GM18526 (cell line): ENCODE results near the gene KLHDC8B.

ENCODE experiments used
- POLR2A ChIP-seq: IDR thresholded peaks from 3 replicates; pipeline ENCODE4 v1.6.1; 2011; ENCODE audit not compliant: insufficient read length; ENCODE audit errors: extremely low read depth

KLHDC8B gene

GRCh38 chr3:49172551-49173041 lies 1.2 kb downstream of the KLHDC8B start:
- no peak for TF ChIP-seq POLR2A

GRCh38 chr3:49173116-49173791 lies 1.9 kb downstream of the KLHDC8B start:
- no peak for TF ChIP-seq POLR2A

- no peak for TF ChIP-seq POLR2A
Observed at GRCh38 chr3:49173792-49174170, 2.4 kb downstream of the KLHDC8B start.

GRCh38 chr3:49174397-49174985 lies 3.1 kb downstream of the KLHDC8B start:
- no peak for TF ChIP-seq POLR2A

GRCh38 chr3:49175530-49175929 lies 4.1 kb downstream of the KLHDC8B start:
- TF ChIP-seq POLR2A: no peak

- no peak for TF ChIP-seq POLR2A
Observed at GRCh38 chr3:49177073-49177472, 5.7 kb downstream of the KLHDC8B start.

- no peak for TF ChIP-seq POLR2A
Observed at GRCh38 chr3:49180116-49180515, 8.7 kb downstream of the KLHDC8B start.

GRCh38 chr3:49181351-49181750 lies 10.0 kb downstream of the KLHDC8B start:
- no peak for TF ChIP-seq POLR2A

GRCh38 chr3:49182682-49183081 lies 11.3 kb downstream of the KLHDC8B start:
- no peak for TF ChIP-seq POLR2A

- TF ChIP-seq POLR2A: no peak
Observed at GRCh38 chr3:49183873-49184272, 12.5 kb downstream of the KLHDC8B start.

- no peak for TF ChIP-seq POLR2A
Observed at GRCh38 chr3:49191741-49192140, 20.3 kb downstream of the KLHDC8B start.

- no peak for TF ChIP-seq POLR2A
Observed at GRCh38 chr3:49198161-49198560, 26.8 kb downstream of the KLHDC8B start.

GRCh38 chr3:49198611-49199230 lies 27.3 kb downstream of the KLHDC8B start:
- TF ChIP-seq POLR2A: no peak

GRCh38 chr3:49199239-49199899 lies 28.0 kb downstream of the KLHDC8B start:
- TF ChIP-seq POLR2A: no peak

GRCh38 chr3:49199900-49200281 lies 28.5 kb downstream of the KLHDC8B start:
- no peak for TF ChIP-seq POLR2A

- TF ChIP-seq POLR2A: no peak
Observed at GRCh38 chr3:49213541-49213943, 42.1 kb downstream of the KLHDC8B start.
